Measurements from ENCODE around the gene WAPL.
A peak's percentile ranks its signal among the peaks of the same experiment; 100 is the strongest.

WAPL gene

GRCh38 chr10:86520871-86521677, 518 bp downstream of the WAPL start:
- DNase-seq (ENCODE audit: insufficient read length) (peak; percentile 48), FAIRE-seq (peak; percentile 76)
- TF ChIP-seq POLR2AphosphoS5 (IDR thresholded peaks at IDR 0.05; ENCODE audit: low read depth, low read length) (peak; percentile 58; the same call in 1 of the 2 replicates), POLR2A (IDR thresholded peaks at IDR 0.05; ENCODE audit: low read depth, low read length) (peak; percentile 53), TAF1 (IDR thresholded peaks at IDR 0.05; ENCODE audit: borderline replicate concordance, low read depth, low read length) (0 out of 2 replicates have a peak, but pooled peaks have one; percentile 29)

- DNase-seq (ENCODE audit: insufficient read length) (no peak), FAIRE-seq (no peak)
- no peak for TF ChIP-seq TAF1 (IDR thresholded peaks at IDR 0.05; ENCODE audit: borderline replicate concordance, low read depth, low read length)
- TF ChIP-seq POLR2A (IDR thresholded peaks at IDR 0.05; ENCODE audit: low read depth, low read length): no peak
- no peak for TF ChIP-seq POLR2AphosphoS5 (IDR thresholded peaks at IDR 0.05; ENCODE audit: low read depth, low read length)
Measured at GRCh38 chr10:86518781-86519180, 2.8 kb downstream of the WAPL start.

- DNase-seq (ENCODE audit: insufficient read length) (no peak), FAIRE-seq (no peak)
- no peak for TF ChIP-seq POLR2AphosphoS5 (IDR thresholded peaks at IDR 0.05; ENCODE audit: low read depth, low read length)
- no peak for TF ChIP-seq POLR2A (IDR thresholded peaks at IDR 0.05; ENCODE audit: low read depth, low read length)
- TF ChIP-seq TAF1 (IDR thresholded peaks at IDR 0.05; ENCODE audit: borderline replicate concordance, low read depth, low read length): no peak
Measured at GRCh38 chr10:86512137-86512536, 9.5 kb downstream of the WAPL start.

GRCh38 chr10:86511027-86511865, 10.3 kb downstream of the WAPL start:
- TF ChIP-seq POLR2A (IDR thresholded peaks at IDR 0.05; ENCODE audit: low read depth, low read length) (no peak), POLR2AphosphoS5 (IDR thresholded peaks at IDR 0.05; ENCODE audit: low read depth, low read length) (no peak), TAF1 (IDR thresholded peaks at IDR 0.05; ENCODE audit: borderline replicate concordance, low read depth, low read length) (no peak)
- FAIRE-seq (no peak), DNase-seq (ENCODE audit: insufficient read length) (no peak)

GRCh38 chr10:86509145-86509544, 12.4 kb downstream of the WAPL start:
- no peak for FAIRE-seq
- no peak for DNase-seq (ENCODE audit: insufficient read length)
- TF ChIP-seq POLR2A (IDR thresholded peaks at IDR 0.05; ENCODE audit: low read depth, low read length): no peak
- TF ChIP-seq POLR2AphosphoS5 (IDR thresholded peaks at IDR 0.05; ENCODE audit: low read depth, low read length): 0 out of 2 replicates have a peak, but pooled peaks have one; percentile 24

- FAIRE-seq (no peak), DNase-seq (ENCODE audit: insufficient read length) (no peak)
- TF ChIP-seq TAF1 (IDR thresholded peaks at IDR 0.05; ENCODE audit: borderline replicate concordance, low read depth, low read length): no peak
- no peak for TF ChIP-seq POLR2AphosphoS5 (IDR thresholded peaks at IDR 0.05; ENCODE audit: low read depth, low read length)
- no peak for TF ChIP-seq POLR2A (IDR thresholded peaks at IDR 0.05; ENCODE audit: low read depth, low read length)
Measured at GRCh38 chr10:86508217-86508616, 13.4 kb downstream of the WAPL start.

GRCh38 chr10:86506499-86506898, 15.1 kb downstream of the WAPL start:
- FAIRE-seq (no peak), DNase-seq (ENCODE audit: insufficient read length) (no peak)
- TF ChIP-seq TAF1 (IDR thresholded peaks at IDR 0.05; ENCODE audit: borderline replicate concordance, low read depth, low read length) (no peak), POLR2A (IDR thresholded peaks at IDR 0.05; ENCODE audit: low read depth, low read length) (no peak), POLR2AphosphoS5 (IDR thresholded peaks at IDR 0.05; ENCODE audit: low read depth, low read length) (no peak)

- DNase-seq (ENCODE audit: insufficient read length) (no peak), FAIRE-seq (no peak)
- no peak for TF ChIP-seq POLR2AphosphoS5 (IDR thresholded peaks at IDR 0.05; ENCODE audit: low read depth, low read length)
- no peak for TF ChIP-seq TAF1 (IDR thresholded peaks at IDR 0.05; ENCODE audit: borderline replicate concordance, low read depth, low read length)
- no peak for TF ChIP-seq POLR2A (IDR thresholded peaks at IDR 0.05; ENCODE audit: low read depth, low read length)
Measured at GRCh38 chr10:86506062-86506461, 15.5 kb downstream of the WAPL start.

GRCh38 chr10:86504510-86504909, 17.1 kb downstream of the WAPL start:
- FAIRE-seq: no peak
- DNase-seq (ENCODE audit: insufficient read length): no peak
- TF ChIP-seq POLR2A (IDR thresholded peaks at IDR 0.05; ENCODE audit: low read depth, low read length): no peak
- TF ChIP-seq POLR2AphosphoS5 (IDR thresholded peaks at IDR 0.05; ENCODE audit: low read depth, low read length): no peak
- no peak for TF ChIP-seq TAF1 (IDR thresholded peaks at IDR 0.05; ENCODE audit: borderline replicate concordance, low read depth, low read length)

- TF ChIP-seq POLR2AphosphoS5 (IDR thresholded peaks at IDR 0.05; ENCODE audit: low read depth, low read length): no peak
Measured at GRCh38 chr10:86500846-86501245, 20.7 kb downstream of the WAPL start.

GRCh38 chr10:86498598-86498997, 23.0 kb downstream of the WAPL start:
- DNase-seq (ENCODE audit: insufficient read length) (no peak), FAIRE-seq (no peak)
- no peak for TF ChIP-seq POLR2A (IDR thresholded peaks at IDR 0.05; ENCODE audit: low read depth, low read length)
- no peak for TF ChIP-seq TAF1 (IDR thresholded peaks at IDR 0.05; ENCODE audit: borderline replicate concordance, low read depth, low read length)
- TF ChIP-seq POLR2AphosphoS5 (IDR thresholded peaks at IDR 0.05; ENCODE audit: low read depth, low read length): no peak

More at GRCh38 chr10:86500846-86501245, 20.7 kb downstream of the WAPL start:
- FAIRE-seq: no peak
- no peak for DNase-seq (ENCODE audit: insufficient read length)

Measured in GM12892 (cell line).